Effector CD8-positive, alpha-beta T cell (primary cell): Measurements from ENCODE around the gene BTBD7.

Experiments used
- DNase-seq: peaks from one replicate; lab custom pipeline; 2025; lab: John Stamatoyannopoulos, UW

Gene BTBD7

DNA sequence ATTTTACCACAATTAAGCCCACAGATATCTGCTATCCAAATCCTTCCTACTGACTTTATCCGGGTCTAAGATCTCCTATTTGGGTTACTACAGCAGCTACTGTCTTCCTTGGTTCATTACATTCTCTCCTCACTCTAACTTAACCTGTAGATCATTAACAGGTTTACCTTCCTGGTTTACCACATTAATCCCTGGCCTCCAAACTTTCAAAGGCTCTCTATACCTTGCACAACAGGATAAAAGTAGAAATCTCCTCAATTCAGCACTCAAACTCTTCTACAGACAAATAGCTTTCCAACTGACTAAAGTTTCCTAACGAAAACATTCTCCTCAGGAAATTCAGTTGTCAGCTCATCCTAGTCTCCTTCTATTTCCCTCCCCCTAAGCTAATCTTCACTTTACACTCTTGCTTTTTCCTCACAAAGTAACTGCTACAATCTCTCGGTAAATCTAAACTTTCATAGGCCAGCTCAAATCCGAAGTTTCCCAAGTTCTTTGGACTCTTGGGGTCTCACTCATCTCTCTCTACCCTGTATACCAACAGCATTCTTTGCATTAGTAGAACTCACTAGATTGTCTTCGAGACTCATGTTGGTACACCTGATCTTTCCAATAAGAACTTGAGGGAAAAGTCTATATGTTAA is 2.7 kb downstream of the BTBD7 start:
- no peak for DNase-seq

DNA sequence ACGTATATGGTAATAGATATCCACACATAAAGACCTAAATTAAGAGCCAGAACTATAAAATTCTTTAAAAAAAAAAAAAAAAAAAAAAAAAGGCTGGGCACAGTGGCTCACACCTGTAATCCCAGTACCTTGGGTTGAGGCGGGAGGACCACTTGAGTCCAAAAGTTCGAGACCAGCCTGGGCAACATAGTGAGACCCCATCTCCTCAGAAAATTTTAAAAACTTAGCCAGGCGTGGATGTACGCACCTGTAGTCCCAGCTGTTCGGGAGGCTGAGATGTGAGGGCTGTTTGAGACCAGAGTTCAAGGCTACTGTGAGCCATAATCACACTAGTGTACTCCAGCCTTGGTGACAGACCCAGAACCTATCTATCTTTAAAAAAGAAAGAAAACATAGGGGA is 4.3 kb downstream of the BTBD7 start:
- no peak for DNase-seq

DNA sequence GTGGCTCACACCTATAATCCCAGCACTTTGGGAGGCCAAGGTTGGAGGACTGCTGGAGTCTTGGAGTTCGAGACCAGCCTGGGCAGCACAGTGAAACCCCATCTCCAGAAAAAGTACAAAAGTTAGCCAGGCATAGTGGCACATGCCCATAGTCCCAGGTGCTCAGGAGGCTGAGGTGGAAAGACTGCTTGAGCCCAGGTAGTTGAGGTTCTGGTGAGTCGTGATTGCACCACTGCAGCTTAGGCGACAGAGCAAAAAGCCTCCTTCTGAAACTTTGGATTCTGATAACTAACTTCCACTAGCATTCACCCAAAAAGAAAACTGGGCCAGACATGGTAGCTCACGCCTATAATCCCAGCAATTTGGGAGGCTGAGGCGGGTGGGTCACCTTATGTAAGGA is 6.6 kb downstream of the BTBD7 start:
- DNase-seq: no peak

DNA sequence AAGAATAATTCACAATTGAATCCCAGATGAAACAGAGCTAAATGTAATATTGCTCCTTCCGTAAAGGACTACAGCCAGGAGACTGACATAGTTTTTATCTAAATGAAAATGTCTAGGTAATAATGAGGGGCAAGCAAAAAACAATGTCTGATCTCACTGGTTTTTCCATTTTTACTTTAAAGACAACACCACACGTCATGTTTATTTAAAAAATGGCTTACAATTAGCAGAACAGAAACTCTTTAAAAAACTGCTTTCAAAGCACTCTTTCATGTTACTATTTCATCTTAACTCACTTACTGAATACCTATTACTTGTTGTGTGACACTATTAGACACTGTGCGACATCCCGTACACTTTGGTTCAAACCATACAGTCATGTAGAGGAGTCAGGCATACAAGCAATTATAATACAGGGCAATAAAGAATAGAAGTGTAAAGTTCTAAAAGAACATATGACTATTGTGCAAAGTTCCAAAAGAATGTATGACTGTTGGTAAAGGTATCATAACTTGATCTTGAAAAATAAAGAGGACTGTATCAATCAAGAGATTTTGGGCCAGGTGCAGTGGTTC is 9.1 kb downstream of the BTBD7 start:
- no peak for DNase-seq

DNA sequence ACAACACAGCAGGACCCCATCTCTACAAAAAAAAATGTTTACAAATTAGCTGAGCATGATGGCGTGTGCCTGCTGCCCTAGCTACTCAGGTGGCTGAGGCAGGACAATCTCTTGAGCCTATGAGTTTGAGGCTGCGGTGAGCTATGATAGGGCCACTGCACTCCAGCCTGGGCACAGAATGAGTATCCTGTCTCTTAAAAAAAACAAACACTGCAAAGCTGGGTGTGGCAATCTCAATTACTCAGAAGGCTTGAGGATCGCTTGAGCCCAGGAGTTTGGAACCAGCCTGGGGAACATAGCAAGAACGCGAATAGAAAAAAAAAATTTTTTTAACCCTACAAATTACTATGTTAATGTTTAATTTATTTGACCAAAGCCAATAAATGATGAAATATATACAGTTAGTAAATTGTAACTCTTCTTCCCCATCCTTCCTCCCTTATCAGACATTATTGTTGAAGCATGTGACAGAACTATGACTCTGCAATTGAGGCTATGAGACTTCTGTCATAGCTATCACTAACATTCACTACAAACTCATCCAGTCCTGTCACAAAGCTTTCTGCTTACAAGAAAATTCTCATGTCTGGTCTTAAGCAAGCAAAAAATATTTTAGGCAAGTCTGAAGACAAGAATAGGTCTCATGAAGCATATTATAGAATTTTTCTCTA is 9.8 kb downstream of the BTBD7 start:
- no peak for DNase-seq

DNA sequence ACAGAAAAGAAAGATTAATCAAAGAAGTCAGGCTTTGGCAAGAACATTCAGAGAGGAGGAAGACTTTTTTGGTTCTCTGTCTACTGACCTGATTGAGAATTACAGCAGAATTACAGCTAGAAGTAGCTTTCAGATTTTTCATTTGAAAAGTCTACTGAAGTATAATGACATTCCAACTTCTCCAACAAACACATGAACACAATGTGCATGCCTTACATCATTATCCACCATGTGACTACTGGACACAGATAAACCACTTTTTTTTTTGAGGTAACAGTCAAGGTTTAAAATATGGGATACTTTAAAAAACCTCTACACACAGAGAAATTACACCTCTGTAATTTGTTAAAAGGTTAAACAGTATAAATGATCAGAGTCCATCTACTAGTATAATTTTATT is 12.3 kb downstream of the BTBD7 start:
- DNase-seq: no peak

DNA sequence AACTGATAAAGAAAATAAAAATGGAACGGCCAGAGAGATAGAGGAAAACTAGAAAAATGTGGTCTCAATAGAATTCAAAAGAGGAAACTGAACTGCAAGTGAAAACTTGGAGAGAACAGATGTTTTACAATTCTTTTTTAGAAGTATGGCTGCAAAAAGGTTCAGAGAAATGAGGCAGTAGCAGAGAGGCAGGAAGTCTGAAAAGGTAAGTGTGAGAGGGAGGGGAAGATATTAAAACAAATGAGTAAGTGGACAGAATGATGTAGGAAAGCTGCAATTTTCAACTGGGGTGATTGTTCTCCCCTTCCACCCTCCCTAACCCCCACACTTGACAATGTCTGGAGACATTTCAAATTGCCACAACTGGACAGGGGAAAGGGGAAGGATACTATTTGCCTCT is 12.9 kb downstream of the BTBD7 start:
- DNase-seq: no peak

DNA sequence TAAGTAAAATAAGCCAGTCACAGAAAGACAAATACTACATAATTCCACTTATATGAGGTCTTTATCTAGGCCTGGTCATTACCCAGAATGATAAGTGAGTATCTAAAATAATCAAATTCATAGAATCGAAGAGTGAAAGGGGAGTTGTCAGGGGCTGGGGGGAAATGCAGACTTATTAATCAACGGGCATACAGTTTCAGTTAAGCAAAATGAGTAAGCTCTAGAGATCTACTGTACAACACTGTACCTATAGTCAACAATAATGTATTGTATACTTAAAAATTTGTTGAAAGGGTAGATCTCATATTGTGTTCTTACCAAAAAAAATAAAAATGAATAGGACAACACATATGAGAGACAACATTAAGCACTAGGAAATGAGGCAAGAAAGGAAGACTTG is 13.3 kb downstream of the BTBD7 start:
- no peak for DNase-seq

DNA sequence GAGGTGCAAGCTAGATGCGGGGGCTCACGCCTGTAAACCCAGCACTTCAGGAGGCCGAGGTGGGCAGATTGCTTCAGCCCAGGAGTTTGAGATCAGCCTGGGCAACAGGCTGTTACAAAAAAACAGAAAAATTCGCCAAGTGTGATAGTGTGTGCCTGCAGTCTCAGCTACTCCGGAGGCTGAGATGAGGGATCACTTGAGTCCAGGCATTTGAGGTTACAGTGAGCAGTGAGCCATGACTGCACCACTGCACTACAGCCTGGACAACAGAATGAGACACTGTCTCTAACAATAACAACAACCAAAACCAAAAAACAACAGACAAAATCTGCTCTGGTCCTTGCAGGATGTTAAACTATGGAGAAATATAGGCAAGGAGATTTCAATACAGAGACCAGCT is 13.9 kb downstream of the BTBD7 start:
- DNase-seq: no peak

DNA sequence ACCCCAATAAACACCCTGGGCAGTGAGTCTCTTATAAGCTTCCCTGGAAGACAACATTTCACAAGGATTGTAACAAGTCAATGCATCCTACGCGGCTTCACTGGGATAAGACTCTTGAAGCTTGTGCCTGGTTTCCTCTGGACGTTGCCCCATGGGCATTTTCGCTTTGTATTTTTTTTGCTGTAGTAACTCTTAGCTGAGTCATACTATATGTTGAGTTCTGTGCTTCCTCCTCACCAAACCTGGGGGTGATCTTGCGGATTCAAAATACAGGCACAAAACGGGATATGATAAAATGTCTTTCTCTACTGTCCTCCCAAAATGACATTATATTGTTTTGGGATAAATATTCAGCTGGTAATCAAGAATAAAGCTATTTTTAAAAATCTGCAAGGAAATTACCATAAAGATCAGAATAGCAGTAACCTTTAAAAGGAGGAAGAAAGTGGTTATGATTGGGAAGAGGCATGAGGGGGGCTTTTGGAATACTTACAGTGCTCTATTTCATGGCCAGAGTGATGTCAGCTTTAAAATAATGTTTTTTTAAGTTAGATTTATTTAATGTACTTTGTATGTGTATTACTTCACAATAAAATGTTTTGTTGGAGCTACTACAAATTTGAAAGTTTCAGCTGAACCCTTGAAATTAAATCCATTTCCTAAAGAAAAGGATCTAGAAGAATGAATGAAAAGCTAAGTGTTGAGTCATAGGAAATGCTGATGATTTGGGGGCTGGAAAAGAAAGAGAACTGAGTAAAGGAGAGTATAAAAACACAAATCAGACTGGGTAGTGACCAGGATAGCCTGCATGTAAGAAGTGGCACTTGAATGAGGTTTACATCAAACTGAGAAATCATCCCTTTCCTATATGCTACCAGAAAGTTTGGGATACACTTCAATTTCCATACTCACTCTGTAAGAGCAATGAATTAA is 14.7 kb downstream of the BTBD7 start:
- DNase-seq: no peak

DNA sequence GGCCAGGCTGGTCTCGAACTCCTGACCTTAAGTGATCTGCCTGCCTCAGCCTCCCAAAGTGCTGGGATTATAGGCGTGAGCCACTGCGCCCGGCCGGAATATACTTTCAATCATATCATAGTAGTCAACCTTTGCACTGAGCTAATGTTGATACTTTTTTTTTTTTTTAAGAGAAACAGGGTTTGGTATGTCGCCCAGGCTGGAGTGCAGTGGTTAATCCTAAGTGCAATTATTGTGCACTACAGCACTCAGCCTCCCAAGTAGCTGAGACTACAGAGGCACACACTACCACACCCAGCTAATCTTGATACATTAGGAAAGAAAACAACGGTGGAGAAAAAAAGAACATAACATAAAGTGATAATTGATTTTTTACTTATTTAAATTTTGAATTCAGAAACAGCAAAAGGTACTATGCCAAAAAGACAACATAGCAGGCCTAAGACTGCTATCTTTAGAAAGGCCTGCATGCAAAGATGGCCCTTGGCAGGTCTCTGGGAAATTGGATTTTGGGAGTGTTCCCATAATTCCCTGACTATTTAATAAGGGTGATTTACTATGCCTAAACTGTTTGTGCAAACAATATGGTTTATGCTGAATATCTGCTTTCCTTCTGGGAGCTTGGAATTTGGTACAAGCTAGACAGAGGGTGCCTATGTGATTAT is 15.5 kb downstream of the BTBD7 start:
- no peak for DNase-seq

DNA sequence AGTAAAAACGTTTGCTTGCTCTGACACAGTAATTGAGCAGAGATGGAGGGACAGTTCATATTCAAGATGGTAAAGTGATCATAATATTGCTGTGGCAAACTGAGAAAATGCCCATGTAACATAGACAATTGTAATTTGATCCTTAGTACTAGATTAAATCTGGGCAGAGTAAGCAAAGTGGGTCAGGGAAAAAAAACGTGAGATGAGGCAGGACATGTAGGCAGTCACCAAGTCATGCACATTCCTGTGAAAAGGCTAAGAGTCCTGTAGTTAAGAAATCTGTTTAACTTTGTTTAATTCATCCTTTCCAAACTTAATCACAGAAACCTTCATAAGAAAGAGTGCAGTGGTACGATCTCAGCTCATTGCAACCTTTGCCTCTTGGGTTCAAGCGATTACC is 16.1 kb downstream of the BTBD7 start:
- no peak for DNase-seq

DNA sequence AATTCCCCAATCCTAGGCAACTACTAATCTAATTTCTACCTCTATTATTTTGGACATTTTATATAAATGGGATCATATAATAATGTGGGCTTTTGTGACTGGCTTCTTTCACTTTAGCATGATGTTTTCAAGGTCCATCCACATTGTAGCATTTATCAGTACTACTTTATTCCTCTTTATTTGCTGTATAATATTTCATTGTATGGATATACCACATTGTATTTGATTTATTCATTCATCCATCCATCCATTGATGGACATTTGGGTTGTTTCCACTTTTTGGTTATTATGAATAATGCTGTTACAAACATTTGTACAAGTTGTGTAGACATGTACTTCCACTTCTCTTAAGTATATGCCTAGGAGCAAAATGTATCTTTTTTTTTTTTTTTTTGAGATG is 17.3 kb downstream of the BTBD7 start:
- no peak for DNase-seq

DNA sequence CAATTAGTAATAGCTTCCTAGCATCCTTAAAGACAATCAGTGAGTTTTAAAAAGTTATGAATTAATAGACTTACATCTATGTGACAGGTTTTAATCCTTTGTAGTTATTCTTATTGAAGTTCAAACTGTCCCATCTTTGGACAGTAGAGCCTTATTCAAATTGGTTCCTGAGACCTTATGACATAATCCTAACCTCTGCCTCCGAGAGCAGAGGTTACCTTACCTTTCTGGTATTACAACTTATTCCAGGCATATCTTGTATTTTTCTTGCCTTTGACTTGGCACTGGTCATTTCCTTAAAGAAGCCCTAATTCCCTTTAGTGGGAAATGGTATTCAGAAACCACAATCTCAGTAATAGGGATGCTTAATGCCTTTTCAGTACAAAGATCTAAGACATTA is 21.8 kb downstream of the BTBD7 start:
- DNase-seq: no peak

DNA sequence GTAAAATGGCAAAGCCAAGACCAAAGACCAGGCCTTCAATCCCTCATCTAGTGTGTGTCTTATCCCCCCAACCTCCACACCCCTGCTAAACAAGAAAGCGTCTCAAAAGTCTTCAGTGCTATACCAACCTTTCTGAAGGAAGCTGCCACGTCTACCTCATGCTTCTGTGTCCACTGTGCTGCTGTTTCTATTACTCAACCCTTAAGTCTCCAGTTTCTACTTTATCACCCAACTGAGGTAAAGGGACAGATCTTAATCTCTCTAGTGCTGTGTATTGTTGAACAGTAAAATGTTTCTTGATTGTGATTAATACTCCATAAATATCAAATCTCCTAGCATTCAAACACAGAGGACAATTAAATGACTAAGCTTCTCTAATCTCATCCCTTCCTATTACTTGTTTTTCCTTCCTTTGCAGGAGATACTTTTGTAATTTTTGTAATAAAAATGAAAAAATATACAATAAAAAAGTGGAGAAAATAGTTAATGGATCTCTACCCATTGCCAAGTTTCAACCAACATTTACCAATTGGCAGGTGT is 23.3 kb downstream of the BTBD7 start:
- no peak for DNase-seq

DNA sequence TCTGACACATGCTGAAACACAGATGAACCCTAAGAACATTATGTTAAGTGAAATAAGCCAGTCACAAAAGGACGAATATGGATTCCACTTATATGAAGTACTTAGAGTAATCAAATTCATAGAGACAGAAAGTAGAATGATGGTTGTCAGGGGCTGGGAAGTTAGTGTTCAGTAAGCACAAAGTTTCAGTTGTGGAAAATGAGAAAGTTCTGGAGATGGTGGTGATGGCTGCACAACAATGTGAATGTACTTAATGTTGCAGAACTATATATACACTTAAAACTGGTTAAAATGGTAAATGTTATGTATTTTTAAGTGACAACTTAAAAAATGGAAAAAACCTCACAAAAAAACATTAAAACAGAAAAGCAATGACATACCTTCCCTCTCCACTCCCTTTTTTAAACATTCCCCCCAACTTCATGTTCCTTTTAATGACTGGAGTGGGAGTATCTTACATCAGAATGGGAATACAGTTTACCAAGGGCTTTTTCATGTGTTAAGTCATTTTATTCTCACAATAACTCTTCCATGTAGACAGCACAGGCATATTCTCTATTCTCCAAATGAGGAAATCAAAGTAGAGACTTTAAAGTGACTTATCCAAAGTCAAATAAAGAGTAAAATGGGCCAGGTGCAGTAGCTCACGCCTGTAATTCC is 24.0 kb downstream of the BTBD7 start:
- no peak for DNase-seq

DNA sequence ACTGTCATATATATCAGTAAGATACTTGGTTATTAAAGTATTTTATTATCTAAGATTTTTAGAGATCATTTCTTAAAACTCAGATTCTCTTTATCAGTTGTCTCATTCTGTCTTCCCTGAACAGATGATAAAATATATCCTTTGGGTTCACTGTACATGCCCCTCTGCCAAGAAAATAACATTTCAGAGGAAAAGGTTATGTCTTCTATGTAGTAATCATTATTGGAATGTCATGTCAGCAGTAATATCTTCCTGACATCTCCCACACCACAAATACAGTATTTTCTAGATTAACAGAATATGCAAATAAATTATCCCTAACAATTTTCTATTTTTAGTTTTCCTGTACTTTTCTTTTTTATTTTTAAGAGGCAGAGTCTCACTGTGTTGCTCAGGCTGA is 26.0 kb downstream of the BTBD7 start:
- DNase-seq: no peak

DNA sequence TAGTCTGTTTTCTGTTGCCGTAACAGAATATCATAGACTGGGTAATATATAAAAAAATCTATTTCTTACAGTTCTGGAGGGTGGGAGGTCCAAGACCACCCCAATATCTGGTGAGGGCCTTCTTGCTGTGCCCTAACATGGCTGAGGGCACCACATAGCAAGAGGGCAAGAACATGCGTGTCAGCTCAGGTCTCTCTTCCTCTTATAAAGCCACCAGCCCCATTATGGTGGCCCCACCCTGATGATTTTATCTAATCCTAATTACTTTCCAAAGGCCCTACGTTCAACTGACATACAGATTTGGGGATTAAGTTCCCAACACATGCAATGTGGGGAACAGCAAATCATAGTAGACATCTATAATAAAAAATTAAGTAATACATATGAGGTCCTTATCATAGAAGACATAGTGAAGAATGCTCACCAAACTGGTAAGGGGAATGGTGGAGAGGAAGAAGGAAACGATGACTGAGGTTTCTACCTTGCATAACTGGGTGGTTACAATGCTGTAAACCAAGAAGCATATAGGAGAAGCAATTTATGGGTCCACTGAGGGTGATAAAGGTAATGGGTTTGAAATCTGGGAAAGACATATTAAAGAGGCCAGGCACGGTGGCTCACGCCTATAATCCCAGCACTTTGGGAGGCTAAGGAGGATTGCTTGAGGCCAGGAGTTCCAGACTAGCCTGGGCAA is 27.0 kb downstream of the BTBD7 start:
- DNase-seq: no peak

DNA sequence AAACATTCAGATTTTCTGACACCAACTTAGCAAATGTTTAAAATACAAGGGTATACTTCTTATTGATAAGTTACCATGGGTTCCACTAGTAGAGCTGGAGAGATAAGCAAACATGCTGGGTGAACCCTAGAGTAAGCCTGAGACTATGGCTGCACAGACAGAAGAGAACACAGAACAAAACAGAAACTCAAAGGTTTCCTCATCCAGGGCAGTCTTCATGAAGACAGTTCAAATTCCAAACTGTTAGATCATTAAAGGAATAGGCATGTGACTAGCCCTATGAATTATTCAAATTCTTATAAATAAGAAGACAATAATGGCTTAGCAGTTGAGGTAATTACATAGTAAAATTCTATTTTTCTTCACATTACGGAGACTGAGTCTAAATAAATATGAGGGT is 28.1 kb downstream of the BTBD7 start:
- no peak for DNase-seq

DNA sequence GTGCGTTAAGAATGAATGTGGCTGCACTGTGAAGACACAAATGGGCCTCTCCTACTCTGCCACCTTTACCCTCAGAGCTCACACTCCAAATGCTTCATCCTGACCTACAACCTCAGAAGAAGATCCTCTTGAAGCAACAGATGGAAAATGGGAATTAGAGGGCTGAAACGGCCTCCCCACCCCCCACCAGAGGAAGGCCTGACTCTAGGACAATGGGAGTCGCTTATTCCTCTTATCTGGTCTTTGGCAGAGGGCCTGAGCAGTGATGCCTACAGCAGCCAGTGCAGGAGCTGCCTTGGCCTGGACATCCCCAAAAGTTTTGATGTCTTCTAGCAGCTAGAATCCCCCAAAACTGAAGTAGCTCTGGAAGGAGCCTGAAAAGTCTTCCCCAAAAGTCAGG is 29.2 kb downstream of the BTBD7 start:
- no peak for DNase-seq
